ENCODE measurements around the gene CEP104. TPM values are rescaled to one million over a fixed set of nuclear protein-coding genes. Genes with fewer than 3 reads are reported as not detected.

The CEP104 gene
- total RNA-seq, 4 donors from 2014 or later, result 16.1 to 56.7 (median 39.6) TPM

DNA sequence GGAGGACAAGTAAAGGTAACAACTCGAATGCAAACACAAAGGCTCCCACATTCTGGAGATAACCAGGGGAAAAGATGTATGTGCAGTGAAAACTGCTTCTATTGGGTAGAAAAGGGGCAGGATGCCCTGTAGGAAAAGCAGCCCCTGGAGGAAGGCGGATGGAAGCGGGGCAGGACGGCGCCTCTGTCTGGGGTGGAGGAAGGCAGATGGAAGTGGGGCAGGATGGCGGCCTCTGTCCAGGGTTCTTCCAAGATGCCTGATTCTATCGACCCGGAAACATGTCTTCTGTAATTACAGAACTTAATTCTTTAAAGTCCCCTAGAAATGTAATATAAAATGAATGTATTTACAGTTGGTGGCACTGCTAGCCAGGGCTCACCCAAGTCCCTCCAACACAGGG, 36.7 kb downstream of the CEP104 start:
- H3K27ac ChIP-seq, result no peak overlapping the region
- no peak for TF ChIP-seq POLR2AphosphoS5 (IDR thresholded peaks at IDR 0.05)
- no peak for TF ChIP-seq CTCF (IDR thresholded peaks at IDR 0.05)
- no peak for TF ChIP-seq EP300 (IDR thresholded peaks at IDR 0.05)
- no peak for TF ChIP-seq POLR2A (IDR thresholded peaks at IDR 0.05)
- WGBS, result 79% methylated on average over 8 of the region's 8 CpGs
- H3K4me3 ChIP-seq, result no peak overlapping the region
- no peaks in the 10 kb centered on the region for H3K4me1 ChIP-seq
- H3K27me3 ChIP-seq, result no peaks in the 10 kb centered on the region
- DNase-seq (ENCODE audit: low spot score in 2 of 2), result no peak
- peaks cover 83% of the 10 kb centered on the region for H3K36me3 ChIP-seq
- no peaks in the 10 kb centered on the region for H3K9me3 ChIP-seq

DNA sequence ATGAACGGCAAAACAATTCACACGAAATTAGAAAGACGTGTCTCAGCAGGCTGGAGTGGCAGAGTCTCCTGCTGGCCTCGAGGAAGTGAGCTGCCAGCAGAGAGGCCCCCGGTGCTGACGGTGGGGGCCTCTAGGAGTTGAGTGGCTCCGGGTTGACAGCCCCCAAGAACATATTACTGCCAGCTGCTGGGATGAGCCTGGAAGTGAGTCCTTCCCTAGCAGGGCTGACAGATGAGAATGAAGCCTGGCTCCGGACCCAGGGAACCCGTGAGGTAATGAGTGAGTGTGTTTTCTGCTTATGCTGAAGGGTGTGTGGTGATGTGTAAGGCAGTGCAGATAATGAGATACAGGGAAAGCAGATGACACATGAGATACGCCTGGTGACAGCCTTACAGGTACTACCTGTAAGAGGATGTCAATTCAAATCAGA, 37.2 kb downstream of the CEP104 start:
- WGBS, result 48% methylated on average over 10 of the region's 10 CpGs
- Histone ChIP-seq H3K27me3 (no peaks in the 10 kb centered on the region), H3K27ac (no peak overlapping the region), H3K9me3 (no peaks in the 10 kb centered on the region), H3K4me1 (no peaks in the 10 kb centered on the region), H3K4me3 (no peak overlapping the region), H3K36me3 (peaks cover 83% of the 10 kb centered on the region)
- DNase-seq (ENCODE audit: low spot score in 2 of 2), result no peak
- TF ChIP-seq POLR2A (IDR thresholded peaks at IDR 0.05) (no peak), EP300 (IDR thresholded peaks at IDR 0.05) (no peak), POLR2AphosphoS5 (IDR thresholded peaks at IDR 0.05) (no peak), CTCF (IDR thresholded peaks at IDR 0.05) (no peak)

GRCh38 chr1:3817821-3818597, 39.0 kb downstream of the CEP104 start:
- H3K27ac ChIP-seq, result no peak overlapping the region
- H3K4me1 ChIP-seq, result no peaks in the 10 kb centered on the region
- WGBS, result 88% methylated on average over 17 of the region's 28 CpGs
- H3K27me3 ChIP-seq, result no peaks in the 10 kb centered on the region
- H3K36me3 ChIP-seq, result peaks cover 76% of the 10 kb centered on the region
- H3K9me3 ChIP-seq, result no peaks in the 10 kb centered on the region
- TF ChIP-seq CTCF (IDR thresholded peaks at IDR 0.05) (no peak), POLR2A (IDR thresholded peaks at IDR 0.05) (no peak), EP300 (IDR thresholded peaks at IDR 0.05) (no peak), POLR2AphosphoS5 (IDR thresholded peaks at IDR 0.05) (no peak)
- no peak overlapping the region for H3K4me3 ChIP-seq
- DNase-seq (ENCODE audit: low spot score in 2 of 2), result no peak

DNA sequence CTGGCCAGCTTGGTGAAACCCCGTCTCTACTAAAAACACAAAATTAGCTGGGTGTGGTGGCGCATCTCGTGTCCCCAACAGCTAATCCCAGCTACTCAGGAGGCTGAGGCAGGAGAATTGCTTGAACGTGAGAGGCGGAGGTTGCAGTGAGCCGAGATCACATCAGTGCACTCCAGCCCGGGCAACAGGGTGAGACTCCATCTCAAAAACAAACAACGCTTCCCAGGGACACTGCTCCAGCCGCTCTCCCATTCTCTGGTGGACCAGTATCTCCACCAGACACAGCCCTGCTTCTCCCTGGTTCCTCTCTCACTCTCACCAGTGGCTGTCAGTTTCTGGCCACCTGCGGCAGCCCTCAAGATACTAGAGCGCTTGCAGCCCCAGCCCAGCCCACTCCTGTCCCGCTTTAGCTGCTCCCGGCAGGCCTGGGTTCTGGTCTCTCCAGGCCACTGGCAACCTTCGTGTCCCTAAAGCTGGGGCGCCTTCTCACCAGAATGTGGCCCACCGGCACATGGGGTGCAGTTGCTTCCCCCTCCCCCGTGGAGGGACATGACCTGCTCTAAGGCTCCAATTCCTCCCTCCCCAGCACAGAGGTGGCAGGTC, 39.8 kb downstream of the CEP104 start:
- DNase-seq (ENCODE audit: low spot score in 2 of 2), result no peak
- Histone ChIP-seq H3K36me3 (peaks cover 70% of the 10 kb centered on the region), H3K4me3 (no peak overlapping the region), H3K4me1 (no peaks in the 10 kb centered on the region), H3K27ac (no peak overlapping the region), H3K27me3 (no peaks in the 10 kb centered on the region), H3K9me3 (no peaks in the 10 kb centered on the region)
- WGBS, result 94% methylated on average over 15 of the region's 17 CpGs
- no peak for TF ChIP-seq POLR2AphosphoS5 (IDR thresholded peaks at IDR 0.05)
- no peak for TF ChIP-seq EP300 (IDR thresholded peaks at IDR 0.05)
- TF ChIP-seq POLR2A (IDR thresholded peaks at IDR 0.05), result no peak
- no peak for TF ChIP-seq CTCF (IDR thresholded peaks at IDR 0.05)

DNA sequence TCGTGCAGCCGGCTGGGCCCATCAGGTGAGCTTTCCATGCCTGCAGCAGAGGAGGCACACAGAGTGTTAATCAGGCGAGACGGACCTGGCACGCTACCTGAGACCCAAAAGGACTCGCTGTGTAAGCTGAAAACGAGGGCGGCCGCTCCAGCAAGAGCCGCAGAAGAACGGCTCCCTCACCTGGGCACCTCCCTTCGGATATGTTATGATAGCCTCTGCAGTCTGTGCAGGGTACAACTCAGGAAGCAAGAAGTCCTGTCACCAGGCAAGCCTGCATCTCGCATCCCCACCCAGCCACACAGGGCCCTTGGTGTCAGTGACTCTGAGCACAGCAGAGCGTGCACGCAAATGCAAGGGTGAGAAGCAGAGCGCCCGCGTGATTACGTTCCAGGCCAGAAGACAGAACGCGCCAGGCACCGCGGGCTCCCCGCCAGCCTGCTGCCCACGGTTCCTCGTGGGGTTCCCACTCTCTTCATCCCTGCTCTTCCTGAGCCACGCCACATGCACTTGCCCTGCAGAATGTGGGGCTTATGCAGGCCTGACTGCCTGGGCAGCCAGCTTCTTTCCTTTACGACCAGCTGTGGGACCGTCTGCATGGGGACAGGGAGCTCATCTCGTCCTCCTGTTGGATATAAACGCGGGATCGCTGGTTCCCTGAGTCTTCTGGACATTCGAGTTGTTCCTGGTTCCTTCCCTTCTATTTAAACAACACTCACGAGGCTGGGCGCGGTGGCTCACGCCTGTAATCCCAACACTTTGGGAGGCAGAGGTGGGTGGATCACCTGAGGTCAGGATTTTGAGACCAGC, 40.5 kb downstream of the CEP104 start:
- WGBS, result 90% methylated on average over 34 of the region's 38 CpGs
- DNase-seq (ENCODE audit: low spot score in 2 of 2), result no peak
- Histone ChIP-seq H3K4me3 (no peak overlapping the region), H3K9me3 (no peaks in the 10 kb centered on the region), H3K27me3 (no peaks in the 10 kb centered on the region), H3K36me3 (peaks cover 63% of the 10 kb centered on the region), H3K4me1 (no peaks in the 10 kb centered on the region), H3K27ac (no peak overlapping the region)
- no peak for TF ChIP-seq POLR2A (IDR thresholded peaks at IDR 0.05)
- TF ChIP-seq POLR2AphosphoS5 (IDR thresholded peaks at IDR 0.05), result no peak
- no peak for TF ChIP-seq CTCF (IDR thresholded peaks at IDR 0.05)
- no peak for TF ChIP-seq EP300 (IDR thresholded peaks at IDR 0.05)

Measured in suprapubic skin (tissue), 4 donors.